Inferior parietal cortex (tissue), 1 donor: ENCODE results near the gene RAD9A.

ENCODE experiments used
- DNase-seq: peaks from one replicate; pipeline ENCODE4 v3.0.0-alpha.2; 2016; ENCODE audit errors: extremely low spot score

RAD9A gene

GRCh38 chr11:67391304-67392182 is at the start of gene RAD9A:
RAD9A (plus strand) TSS chr11:67391986; CDS start chr11:67392045, 59 bp downstream.
- DNase-seq = peak; percentile 95

- no peak for DNase-seq
Measured at GRCh38 chr11:67344264-67344663, 47.5 kb upstream of the RAD9A start.

GRCh38 chr11:67345247-67345919 is 46.4 kb upstream of the RAD9A start:
- no peak for DNase-seq

GRCh38 chr11:67345920-67346819 is 45.6 kb upstream of the RAD9A start:
- DNase-seq = no peak

- DNase-seq = no peak
Measured at GRCh38 chr11:67347964-67348749, 43.6 kb upstream of the RAD9A start.

GRCh38 chr11:67349036-67349435 is 42.8 kb upstream of the RAD9A start:
- DNase-seq = no peak

- DNase-seq = no peak
Measured at GRCh38 chr11:67349457-67349856, 42.3 kb upstream of the RAD9A start.

GRCh38 chr11:67349928-67350465 is 41.8 kb upstream of the RAD9A start:
- DNase-seq = no peak

- peak; percentile 78 for DNase-seq
Measured at GRCh38 chr11:67351275-67352005, 40.3 kb upstream of the RAD9A start.

- DNase-seq = no peak
Measured at GRCh38 chr11:67352546-67353316, 39.1 kb upstream of the RAD9A start.

- peak; percentile 90 for DNase-seq
Measured at GRCh38 chr11:67353317-67354074, 38.3 kb upstream of the RAD9A start, which contains the start of gene POLD4. POLD4 (minus strand) TSS chr11:67353546; CDS start chr11:67353399, 147 bp downstream.

- no peak for DNase-seq
Measured at GRCh38 chr11:67354075-67355022, 37.4 kb upstream of the RAD9A start.

- DNase-seq = no peak
Measured at GRCh38 chr11:67355023-67355793, 36.6 kb upstream of the RAD9A start.

GRCh38 chr11:67355794-67356386 is 35.9 kb upstream of the RAD9A start:
- DNase-seq = no peak

GRCh38 chr11:67356387-67356863 is 35.4 kb upstream of the RAD9A start:
- no peak for DNase-seq
